NCI-H146 treated with DMSO at 0.1 percent for 48 hours (cell line): Measurements from ENCODE around the gene PCCA.
"Not testable (repeated sequence)": the region's sequence is repeated elsewhere in the genome, so short reads cannot be mapped to it uniquely, and the experiment has no call there.

Source experiments
- DNase-seq: peaks from one replicate; lab custom pipeline; 2025; ENCODE audit not compliant: unreplicated experiment; lab: John Stamatoyannopoulos, UW

PCCA gene

DNA sequence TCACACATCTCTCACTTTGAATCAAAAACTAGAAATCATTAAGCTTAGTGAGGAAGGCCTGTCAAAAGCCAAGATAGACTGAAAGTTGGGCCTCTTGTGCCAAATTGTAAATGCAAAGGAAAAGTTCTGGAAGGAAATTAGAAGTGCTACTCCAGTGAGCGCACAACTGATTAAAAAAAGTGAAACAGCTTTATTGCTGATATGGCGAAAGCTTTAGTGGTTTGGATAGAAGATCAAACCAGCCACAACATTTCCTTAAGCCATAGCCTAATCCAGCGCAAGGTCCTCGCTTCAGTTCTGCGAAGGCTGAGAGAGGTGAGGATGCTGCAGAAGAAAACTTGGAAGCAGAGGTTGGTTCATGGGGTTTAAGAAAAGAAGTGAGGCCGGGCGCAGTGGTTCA is 7.6 kb downstream of the PCCA start:
- no peak for DNase-seq

- no peak for DNase-seq
Observed at GRCh38 chr13:100097821-100098220, 8.9 kb downstream of the PCCA start.

GRCh38 chr13:100098445-100099116 is 9.7 kb downstream of the PCCA start:
- no peak for DNase-seq

- not testable (repeated sequence) for DNase-seq
Observed at GRCh38 chr13:100099117-100099445, 10.2 kb downstream of the PCCA start.

DNA sequence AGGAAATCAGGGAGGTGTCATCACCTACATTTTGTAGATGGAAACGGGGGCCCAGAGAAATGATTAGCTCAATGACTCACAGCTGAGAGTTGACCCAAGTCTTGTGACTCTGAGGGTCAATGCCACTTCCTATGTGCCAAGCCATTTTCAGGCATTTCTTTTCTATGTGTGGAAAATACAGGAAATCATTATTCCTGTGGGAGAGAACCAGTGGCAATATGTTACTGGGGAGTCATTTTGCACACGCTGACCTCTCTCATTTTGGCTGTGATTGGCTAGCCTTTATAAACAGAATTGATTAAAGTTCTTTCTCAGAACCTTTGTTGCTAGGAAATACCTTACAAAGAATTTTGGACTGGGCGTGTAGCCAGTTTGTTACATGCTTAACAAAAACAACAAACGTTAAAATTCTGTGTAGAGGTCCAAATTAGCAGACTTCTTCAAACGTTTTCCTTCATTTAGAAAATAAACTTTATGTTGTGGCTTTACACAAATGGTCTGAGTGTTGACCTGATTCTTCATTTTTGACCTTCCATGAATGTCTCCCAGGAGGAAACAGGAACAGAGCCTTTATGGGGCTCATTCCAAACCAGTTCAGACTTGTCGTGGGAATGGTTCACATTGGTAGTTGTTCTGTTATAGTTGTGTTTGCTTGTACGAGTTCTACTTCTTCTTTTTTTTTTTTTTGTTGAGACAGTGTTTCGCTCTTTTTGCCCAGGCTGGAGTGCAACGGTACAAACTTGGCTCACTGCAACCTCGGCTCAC is 11.4 kb downstream of the PCCA start:
- no peak for DNase-seq

DNA sequence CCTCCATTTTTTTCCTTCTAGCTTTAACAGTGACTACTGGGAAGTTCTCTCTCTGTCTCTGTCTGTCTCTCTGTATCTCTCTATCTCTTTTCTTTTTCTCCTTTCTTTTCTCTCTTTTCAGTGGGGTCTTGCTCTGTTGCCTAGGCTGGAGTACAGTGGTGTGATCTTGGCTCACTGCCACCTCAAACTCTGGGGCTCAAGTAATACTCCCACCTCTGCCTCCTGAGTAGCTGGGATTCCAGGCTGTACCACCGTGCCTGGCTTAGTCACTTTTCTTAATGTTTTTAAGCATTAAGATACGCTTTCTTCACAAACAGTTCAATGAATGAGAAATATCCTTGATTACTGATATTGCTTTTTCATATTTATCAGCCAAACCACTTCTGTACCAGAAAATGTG is 13.1 kb downstream of the PCCA start:
- DNase-seq = no peak

DNA sequence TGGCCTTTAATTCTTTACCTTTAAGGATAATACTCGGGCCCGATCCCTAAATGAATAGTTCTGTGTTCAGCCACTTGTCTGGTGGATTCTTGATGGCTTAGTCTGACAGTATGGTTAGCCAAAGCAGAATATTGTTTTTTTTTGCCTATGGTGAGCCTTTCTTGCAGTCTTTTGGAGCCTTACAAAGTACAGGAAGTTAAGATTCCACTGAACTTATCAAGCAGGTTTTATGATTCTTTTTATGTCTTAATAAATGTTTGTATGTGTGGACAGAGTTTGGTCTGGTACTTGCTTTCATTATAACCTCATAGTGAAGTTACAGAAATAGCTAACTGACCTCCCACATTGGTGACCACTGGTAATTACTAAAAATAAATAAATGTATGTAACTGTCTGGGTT is 17.1 kb downstream of the PCCA start:
- no peak for DNase-seq

GRCh38 chr13:100106705-100107104 is 17.8 kb downstream of the PCCA start:
- no peak for DNase-seq

DNA sequence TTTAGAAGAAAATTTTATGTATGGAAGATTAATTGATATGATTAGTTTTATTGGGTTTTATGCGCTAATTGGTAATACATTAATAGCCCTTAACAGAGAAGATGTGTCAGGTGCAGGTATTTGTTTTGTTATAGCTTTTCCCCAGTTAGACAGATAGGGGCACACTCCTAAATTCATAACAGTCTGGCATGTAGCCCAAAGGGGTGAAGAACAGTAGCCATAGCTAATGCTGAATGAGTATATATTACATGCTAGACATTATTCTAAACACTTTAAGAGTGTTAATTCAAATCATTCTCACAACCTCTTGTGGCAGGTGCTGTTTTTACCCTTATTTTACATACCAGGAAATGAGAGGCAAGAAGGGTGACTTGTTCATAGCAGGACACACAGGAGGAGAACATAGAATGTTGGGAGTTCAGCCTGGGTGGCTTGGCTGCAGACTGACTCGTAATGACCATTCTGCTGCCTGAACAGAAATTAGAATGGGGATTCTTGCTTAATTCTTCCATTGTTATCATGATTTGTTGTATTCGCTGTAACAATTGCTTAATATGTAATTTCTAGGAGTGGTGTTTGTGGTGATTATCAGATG is 20.1 kb downstream of the PCCA start:
- DNase-seq = no peak

- DNase-seq = no peak
Observed at GRCh38 chr13:100110269-100110668, 21.4 kb downstream of the PCCA start.

DNA sequence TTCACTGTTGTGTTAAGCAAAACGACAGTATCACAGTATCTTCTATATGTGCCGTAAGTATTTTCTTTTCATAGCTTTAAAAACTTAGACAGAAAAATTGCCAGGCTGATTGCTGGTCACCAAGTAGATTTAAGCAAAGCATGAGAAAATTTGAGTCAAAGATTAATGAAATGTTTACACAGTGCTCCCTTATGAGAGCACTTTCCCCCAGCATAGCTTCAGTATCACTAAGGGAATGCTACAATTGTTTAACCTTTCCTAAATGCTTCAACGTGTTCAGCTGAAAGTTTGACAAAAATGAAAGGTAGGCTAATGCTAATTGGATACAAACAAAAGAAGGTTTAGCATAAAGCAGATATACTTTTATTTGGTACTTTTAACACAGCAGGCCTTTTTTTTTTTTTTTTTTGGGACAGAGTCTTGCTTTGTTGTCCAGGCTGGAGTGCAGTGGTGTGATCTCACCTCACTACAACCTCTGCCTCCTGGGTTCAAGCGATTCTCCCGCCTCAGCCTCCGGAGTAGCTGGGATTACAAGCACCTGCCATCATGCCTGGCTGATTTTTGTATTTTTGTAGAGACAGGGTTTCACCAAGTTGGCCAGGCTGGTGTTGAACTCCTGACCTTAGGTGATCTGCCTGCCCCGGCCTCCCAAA is 23.4 kb downstream of the PCCA start:
- DNase-seq = no peak

GRCh38 chr13:100115693-100116254 is 26.9 kb downstream of the PCCA start:
- DNase-seq = no peak

- peak; percentile 75 for DNase-seq
Observed at GRCh38 chr13:100124265-100124664, 35.4 kb downstream of the PCCA start.

DNA sequence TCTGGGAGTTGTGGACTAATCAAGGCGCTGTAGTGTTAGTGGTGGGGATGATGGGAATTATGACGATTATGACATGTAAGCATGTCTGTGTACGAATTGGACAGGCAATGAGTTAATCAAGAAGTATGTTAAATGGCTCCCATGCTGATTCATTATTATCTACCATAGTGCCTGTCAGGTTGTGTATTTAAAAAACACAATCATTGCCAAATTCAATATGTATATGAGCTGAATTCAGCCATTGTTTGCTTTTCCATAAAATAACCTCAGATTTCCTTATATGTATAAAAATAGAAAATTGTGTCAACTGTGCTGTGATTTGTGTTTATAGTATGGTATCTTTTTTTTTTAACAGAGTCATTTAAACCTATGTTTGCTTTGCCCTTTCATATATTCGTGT is 37.1 kb downstream of the PCCA start:
- peak; percentile 33 for DNase-seq

- no peak for DNase-seq
Observed at GRCh38 chr13:100128373-100128772, 39.5 kb downstream of the PCCA start.

DNA sequence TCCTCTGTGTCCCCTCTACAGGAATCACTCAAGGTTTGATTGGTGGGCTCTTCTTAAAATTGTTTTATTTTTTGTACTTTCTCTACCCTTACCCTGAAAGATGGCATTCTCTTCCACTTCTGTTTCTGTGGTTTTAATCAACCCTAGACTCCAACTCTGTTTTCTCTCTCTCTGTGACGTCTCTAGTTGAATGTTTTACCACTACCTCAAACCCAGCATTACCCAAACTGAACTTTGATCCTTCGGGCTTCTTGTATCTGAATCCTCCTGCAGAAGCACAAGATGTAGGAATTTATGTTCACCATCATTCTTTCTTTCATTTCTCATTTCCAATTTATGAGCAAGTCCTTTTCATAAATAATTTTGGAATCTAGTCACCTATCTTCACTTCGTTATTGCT is 39.9 kb downstream of the PCCA start:
- DNase-seq = no peak

GRCh38 chr13:100129605-100130004 is 40.7 kb downstream of the PCCA start:
- no peak for DNase-seq

GRCh38 chr13:100130092-100130491 is 41.2 kb downstream of the PCCA start:
- no peak for DNase-seq

DNA sequence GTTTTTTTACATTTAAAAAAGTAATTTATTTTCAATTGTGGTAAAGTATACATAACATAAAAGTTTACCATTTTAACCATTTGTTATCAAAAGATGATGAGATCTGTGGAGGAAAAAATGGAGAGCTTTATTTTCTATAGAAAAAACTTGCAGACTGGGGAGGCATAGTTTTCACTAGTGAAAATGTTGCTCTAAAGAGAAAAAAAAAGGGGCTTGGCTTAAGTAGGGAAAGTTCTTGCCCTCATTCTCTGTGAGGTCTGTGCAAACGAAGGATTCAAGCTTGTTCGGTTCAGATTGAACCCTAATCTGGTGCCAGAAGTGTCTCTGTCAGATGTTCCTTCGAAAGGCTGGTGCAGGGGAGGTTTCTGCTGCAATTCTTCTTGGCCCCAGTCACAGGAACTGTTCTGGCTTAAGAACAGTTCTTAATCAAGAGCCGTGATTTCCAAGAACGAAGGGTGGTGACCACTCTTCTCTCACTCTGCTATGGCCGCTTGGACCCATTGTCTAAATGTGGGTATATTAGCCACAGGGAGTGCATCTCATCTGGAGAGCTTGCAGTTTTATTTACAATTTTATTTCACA is 42.1 kb downstream of the PCCA start:
- no peak for DNase-seq

DNA sequence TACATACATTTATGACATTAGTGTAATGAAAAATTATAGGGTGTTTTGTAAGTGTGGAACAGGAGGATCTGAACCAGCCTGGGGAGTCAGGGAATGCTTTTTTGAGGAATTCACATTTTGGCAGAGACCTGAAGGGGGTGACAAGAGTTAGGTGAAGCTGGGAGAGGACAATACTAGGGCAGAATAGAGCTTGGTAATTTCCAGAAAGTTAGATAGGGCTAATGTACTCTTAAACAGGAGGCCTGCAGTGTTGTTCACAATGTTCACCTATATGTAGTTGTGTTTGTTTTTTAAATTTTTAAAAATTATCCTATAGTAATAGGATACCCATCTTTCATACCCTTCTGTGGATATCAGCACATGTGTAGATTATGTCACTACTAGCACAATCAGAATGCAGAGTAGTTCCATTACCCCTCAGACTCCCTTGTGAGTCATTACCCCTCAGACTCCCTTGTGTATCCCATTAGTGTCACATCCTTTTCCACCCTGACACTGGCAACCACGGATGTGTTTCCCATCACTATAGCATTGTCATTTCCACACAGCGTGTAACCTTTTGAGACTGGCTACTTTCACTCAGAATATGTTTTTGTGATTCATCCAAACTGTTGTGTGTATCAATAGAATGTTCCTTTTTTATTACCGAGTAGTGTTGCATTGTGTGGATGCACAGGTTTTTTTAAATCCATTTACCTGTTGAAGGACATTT is 43.1 kb downstream of the PCCA start:
- no peak for DNase-seq
